ENCODE results near the gene ZNF586.
A peak's percentile ranks its signal among the peaks of the same experiment; 100 is the strongest.
"Not testable (repeated sequence)": the region's sequence is repeated elsewhere in the genome, so short reads cannot be mapped to it uniquely, and the experiment has no call there.

The ZNF586 gene

DNA sequence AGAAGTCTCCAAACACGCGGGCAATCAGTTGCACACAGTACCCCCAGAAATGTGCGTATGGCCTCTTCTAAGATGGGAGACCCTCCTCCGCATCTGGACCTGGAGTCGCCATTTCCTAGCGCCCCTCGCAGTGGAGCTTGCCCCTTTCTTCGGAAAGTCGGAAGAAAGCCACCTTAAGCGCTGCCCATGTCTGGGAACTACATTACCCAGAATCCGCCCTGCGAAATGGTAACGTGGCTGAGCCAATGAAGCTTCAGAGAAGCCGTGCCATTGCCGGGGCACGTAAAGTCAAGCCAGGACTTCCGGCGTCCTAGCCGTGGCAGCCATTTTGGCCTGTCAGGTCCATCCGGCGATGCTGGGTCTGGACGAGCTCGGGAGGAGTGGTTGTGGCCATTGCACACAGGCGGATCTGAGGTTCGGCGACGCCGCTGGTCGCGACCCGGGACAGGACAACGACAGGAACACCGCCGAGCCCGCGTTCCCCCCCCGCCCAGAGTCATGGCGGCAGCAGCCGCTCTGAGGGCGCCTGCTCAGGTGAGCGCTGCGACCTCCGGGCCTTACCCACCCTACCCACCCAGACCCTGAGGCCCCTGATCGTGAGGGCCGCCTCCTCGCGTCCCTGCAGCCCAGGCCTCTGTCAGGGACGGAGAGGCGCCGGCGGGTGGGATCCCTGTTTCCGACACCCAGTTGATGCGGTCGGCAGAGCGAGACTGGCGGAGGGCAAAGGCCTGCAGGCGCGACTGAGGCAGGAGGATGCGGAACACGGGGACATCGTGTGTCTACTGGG, at the start of gene ZNF586:
Gene ZNF586 (plus strand): TSS at position 332 of the 787 bp plus-strand sequence. CDS start 167 bp downstream, at position 499.
- Histone ChIP-seq H3K27ac (ENCODE audit: low read depth, low read length) (no peak within 1 kb of the TSS; the same call in 1 of the 2 replicates), H3K27me3 (ENCODE audit: control insufficient read depth, insufficient read depth, low read length) (no peaks in the 10 kb centered on the region), H3K9me3 (ENCODE audit: control insufficient read depth, insufficient read depth, low read depth, low read length) (no peaks in the 10 kb centered on the region; the same call in 1 of the 2 replicates), H3K9ac (ENCODE audit: low read length) (peak within 1 kb of the TSS; percentile 80), H3K4me1 (ENCODE audit: control insufficient read depth, insufficient read depth, low read length) (0 out of 2 replicates have a peak, but pooled peaks cover 4% of the 10 kb centered on the region), H3K4me3 (ENCODE audit: low read depth, low read length) (peak within 1 kb of the TSS; percentile 86), H3K36me3 (ENCODE audit: control insufficient read depth, insufficient read depth, low read length) (peaks cover 22% of the 10 kb centered on the region)

DNA sequence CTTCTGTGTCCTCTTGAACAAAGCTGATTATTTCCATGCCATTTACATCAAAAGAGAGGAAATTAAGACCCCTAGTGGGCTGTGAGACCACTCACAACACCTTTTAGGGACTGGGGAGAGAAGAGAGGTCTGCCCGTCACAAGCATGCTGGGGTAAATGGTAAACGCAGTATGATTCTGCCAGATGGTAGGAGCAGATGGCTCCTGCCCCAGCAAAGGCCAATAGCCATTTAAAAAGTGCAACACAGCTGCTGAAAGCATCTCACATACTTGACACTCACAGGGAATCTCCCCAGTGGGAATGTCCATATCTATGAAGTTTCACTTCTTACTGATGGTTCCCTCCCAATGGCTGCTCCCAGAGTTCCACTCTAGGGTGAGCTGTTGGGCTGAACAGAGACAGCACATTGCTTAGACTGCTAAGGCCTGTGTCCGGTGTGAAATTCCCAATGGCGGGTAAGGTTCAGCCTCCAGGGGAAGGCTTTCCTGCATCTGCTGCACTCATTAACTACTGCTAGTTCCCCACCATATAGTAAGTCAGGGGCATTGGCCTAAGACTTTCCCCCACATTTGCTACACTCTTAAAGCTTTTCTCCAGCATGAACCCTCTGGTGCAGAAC, 49.5 kb upstream of the ZNF586 start:
- H3K4me3 ChIP-seq (ENCODE audit: low read depth, low read length): no peak overlapping the region
- no peaks in the 10 kb centered on the region for H3K4me1 ChIP-seq (ENCODE audit: control insufficient read depth, insufficient read depth, low read length)
- peaks cover 38% of the 10 kb centered on the region for H3K36me3 ChIP-seq (ENCODE audit: control insufficient read depth, insufficient read depth, low read length)
- H3K9me3 ChIP-seq (ENCODE audit: control insufficient read depth, insufficient read depth, low read depth, low read length): peaks cover 41% of the 10 kb centered on the region
- no peaks in the 10 kb centered on the region for H3K27me3 ChIP-seq (ENCODE audit: control insufficient read depth, insufficient read depth, low read length)
- no peak overlapping the region for H3K9ac ChIP-seq (ENCODE audit: low read length)
- H3K27ac ChIP-seq (ENCODE audit: low read depth, low read length): no peak overlapping the region

DNA sequence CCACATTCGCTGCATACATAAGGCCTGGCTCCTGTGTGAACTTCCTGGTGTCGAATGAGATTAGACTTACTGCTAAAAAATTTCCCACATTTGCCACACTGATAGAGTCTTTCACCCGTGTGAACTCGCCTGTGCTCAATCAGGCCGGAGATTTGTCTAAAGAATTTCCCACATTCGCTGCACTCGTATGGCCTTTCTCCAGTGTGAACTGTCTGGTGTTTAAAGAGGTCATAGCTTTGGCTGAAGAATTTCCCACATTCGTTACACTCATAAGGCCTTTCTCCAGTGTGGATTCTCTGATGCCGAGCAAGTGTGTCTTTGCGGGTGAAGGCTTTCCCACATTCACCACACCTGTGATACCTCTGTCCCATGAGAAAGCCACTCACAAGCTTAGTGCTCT, 48.6 kb upstream of the ZNF586 start:
- Histone ChIP-seq H3K27ac (ENCODE audit: low read depth, low read length) (no peak overlapping the region), H3K9ac (ENCODE audit: low read length) (no peak overlapping the region), H3K4me3 (ENCODE audit: low read depth, low read length) (no peak overlapping the region), H3K36me3 (ENCODE audit: control insufficient read depth, insufficient read depth, low read length) (peaks cover 38% of the 10 kb centered on the region), H3K9me3 (ENCODE audit: control insufficient read depth, insufficient read depth, low read depth, low read length) (peaks cover 41% of the 10 kb centered on the region), H3K4me1 (ENCODE audit: control insufficient read depth, insufficient read depth, low read length) (no peaks in the 10 kb centered on the region), H3K27me3 (ENCODE audit: control insufficient read depth, insufficient read depth, low read length) (no peaks in the 10 kb centered on the region)

DNA sequence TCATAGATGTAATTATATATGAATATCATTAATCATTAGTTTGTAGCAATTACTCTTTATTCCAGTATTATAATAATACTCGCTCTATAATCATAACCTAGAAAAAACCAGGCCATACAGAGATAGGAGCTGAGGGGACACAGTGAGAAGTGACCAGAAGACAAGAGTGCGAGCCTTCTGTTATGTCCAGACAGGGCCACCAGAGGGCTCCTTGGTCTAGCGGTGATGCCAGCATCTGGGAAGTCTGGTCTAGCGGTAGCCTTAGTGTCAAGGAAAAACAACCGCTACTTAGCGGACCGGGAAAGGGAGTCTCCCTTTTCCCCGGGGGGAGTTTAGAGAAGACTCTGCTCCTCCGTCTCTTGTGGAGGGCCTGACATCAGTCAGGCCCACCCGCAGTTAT, 31.2 kb upstream of the ZNF586 start:
- H3K4me1 ChIP-seq (ENCODE audit: control insufficient read depth, insufficient read depth, low read length): not testable (repeated sequence)

DNA sequence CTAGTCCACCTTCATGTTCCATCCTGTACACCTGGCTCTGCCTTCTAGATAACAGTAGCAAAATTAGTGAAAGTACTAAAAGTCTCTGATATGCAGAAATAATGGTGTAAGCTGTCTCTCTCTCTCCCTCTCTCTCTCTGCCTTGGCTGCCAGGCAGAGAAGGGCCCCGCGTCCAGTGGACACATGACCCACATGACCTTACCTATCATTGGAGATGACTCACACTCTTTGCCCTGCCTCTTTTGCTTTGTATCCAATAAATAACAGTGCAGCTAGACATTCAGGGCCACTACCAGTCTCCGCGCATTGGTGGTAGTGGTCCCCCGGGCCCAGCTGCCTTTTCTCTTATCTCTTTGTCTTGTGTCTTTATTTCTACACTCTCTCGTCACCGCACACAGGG, 30.7 kb upstream of the ZNF586 start:
- not testable (repeated sequence) for H3K27me3 ChIP-seq (ENCODE audit: control insufficient read depth, insufficient read depth, low read length); H3K27ac ChIP-seq (ENCODE audit: low read depth, low read length); H3K9ac ChIP-seq (ENCODE audit: low read length); H3K4me1 ChIP-seq (ENCODE audit: control insufficient read depth, insufficient read depth, low read length); H3K36me3 ChIP-seq (ENCODE audit: control insufficient read depth, insufficient read depth, low read length); H3K9me3 ChIP-seq (ENCODE audit: control insufficient read depth, insufficient read depth, low read depth, low read length); H3K4me3 ChIP-seq (ENCODE audit: low read depth, low read length)

More for the DNA sequence above, 31.2 kb upstream of the ZNF586 start:
- not testable (repeated sequence) for H3K27me3 ChIP-seq (ENCODE audit: control insufficient read depth, insufficient read depth, low read length); H3K27ac ChIP-seq (ENCODE audit: low read depth, low read length); H3K36me3 ChIP-seq (ENCODE audit: control insufficient read depth, insufficient read depth, low read length); H3K9me3 ChIP-seq (ENCODE audit: control insufficient read depth, insufficient read depth, low read depth, low read length); H3K9ac ChIP-seq (ENCODE audit: low read length); H3K4me3 ChIP-seq (ENCODE audit: low read depth, low read length)

DNA sequence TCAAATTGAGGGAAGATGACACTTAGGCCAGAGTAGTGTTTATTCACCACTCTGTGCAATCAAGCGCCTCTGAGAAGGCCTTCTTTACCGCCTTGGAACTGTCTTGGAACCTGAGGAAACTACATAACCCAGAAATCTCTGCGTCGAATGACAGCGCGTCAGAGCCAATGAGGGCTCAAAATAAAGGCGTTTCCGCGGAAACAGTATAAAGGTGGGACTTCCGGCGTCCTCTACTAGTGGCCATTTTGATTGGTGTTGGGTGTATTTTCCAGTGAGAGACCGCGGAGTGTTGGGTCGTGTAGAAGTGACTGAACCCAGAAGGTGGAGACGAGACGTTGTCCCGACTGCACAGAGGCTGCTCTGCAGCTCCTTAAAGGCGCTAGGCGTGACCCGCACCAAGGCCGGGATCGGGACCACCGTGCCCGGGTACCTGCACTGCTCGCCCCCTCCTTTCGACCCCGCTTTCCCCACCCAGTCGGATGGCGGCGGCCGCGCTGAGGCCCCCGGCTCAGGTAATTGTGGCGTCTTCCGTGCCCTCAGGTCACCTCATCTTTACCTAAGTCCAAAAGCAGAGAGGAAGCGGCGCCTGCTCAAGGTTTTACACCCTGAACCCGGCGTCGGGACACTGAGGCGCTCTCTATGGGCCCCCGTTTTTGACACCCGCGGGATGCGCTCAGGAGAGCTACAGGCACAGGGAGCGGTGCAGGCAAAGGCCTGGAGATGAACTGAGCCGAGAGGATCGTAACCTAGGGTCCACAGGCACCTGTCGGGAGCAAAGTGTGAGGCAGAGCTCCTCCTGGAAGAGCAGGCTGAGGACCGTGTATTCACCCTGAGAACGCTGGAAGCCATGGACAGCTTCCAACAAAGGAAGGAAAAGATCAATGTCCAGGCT, 22.6 kb upstream of the ZNF586 start, which contains the start of gene ZNF776:
Gene ZNF776 (plus strand): TSS at position 236 of the 892 bp plus-strand sequence. CDS start 244 bp downstream, at position 480.
- no peaks in the 10 kb centered on the region for H3K9me3 ChIP-seq (ENCODE audit: control insufficient read depth, insufficient read depth, low read depth, low read length)
- H3K4me3 ChIP-seq (ENCODE audit: low read depth, low read length): peak within 1 kb of the TSS; percentile 90
- H3K4me1 ChIP-seq (ENCODE audit: control insufficient read depth, insufficient read depth, low read length): peaks cover 5% of the 10 kb centered on the region
- no peaks in the 10 kb centered on the region for H3K27me3 ChIP-seq (ENCODE audit: control insufficient read depth, insufficient read depth, low read length)
- H3K27ac ChIP-seq (ENCODE audit: low read depth, low read length): peak within 1 kb of the TSS; percentile 72; the same call in 1 of the 2 replicates
- H3K9ac ChIP-seq (ENCODE audit: low read length): peak within 1 kb of the TSS; percentile 86
- H3K36me3 ChIP-seq (ENCODE audit: control insufficient read depth, insufficient read depth, low read length): peaks cover 33% of the 10 kb centered on the region

DNA sequence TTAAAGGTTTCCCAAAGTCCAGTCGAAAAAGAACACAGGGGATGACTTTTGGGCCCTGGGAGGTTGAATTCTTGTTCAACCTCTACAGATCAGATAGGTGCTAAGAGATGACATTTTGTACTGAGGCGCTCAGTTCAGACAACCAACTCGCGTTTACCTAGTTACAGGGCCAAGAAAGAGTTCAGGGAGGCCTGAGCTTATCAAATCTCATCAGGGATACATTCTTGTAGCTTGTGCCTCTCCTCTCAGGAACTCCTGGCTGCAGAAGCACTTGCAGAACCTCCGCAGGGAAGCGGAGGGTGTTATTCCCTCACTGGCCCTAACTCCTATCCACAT, 22.0 kb upstream of the ZNF586 start:
- Histone ChIP-seq H3K4me1 (ENCODE audit: control insufficient read depth, insufficient read depth, low read length) (peaks cover 5% of the 10 kb centered on the region), H3K9me3 (ENCODE audit: control insufficient read depth, insufficient read depth, low read depth, low read length) (no peaks in the 10 kb centered on the region), H3K27ac (ENCODE audit: low read depth, low read length) (peak overlapping the region; percentile 72; the same call in 1 of the 2 replicates), H3K4me3 (ENCODE audit: low read depth, low read length) (peak overlapping the region; percentile 90), H3K9ac (ENCODE audit: low read length) (peak overlapping the region; percentile 86), H3K36me3 (ENCODE audit: control insufficient read depth, insufficient read depth, low read length) (peaks cover 39% of the 10 kb centered on the region), H3K27me3 (ENCODE audit: control insufficient read depth, insufficient read depth, low read length) (no peaks in the 10 kb centered on the region)

DNA sequence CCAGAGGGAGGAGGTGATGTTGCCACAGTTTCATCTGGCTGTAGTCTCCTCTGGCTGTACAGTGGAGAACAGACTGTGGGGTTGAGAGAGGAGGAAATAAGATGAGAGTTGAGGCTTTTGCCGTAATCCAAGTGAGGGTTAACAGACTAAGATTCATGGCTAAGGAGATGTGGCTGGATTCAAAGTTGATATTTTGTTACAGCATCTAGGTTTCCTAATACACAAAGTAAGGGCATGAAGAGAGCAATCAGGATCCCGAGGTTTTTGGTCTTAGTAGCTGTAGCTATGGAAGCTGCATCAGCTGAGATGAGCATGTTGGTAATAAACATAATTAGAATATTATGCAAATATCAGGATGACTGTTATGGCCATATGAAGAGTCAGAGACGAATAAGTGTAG, 21.4 kb upstream of the ZNF586 start:
- Histone ChIP-seq H3K27me3 (ENCODE audit: control insufficient read depth, insufficient read depth, low read length) (no peaks in the 10 kb centered on the region), H3K9ac (ENCODE audit: low read length) (no peak overlapping the region), H3K9me3 (ENCODE audit: control insufficient read depth, insufficient read depth, low read depth, low read length) (no peaks in the 10 kb centered on the region), H3K36me3 (ENCODE audit: control insufficient read depth, insufficient read depth, low read length) (peaks cover 45% of the 10 kb centered on the region), H3K27ac (ENCODE audit: low read depth, low read length) (no peak overlapping the region), H3K4me1 (ENCODE audit: control insufficient read depth, insufficient read depth, low read length) (peaks cover 5% of the 10 kb centered on the region), H3K4me3 (ENCODE audit: low read depth, low read length) (peak overlapping the region; percentile 90)

DNA sequence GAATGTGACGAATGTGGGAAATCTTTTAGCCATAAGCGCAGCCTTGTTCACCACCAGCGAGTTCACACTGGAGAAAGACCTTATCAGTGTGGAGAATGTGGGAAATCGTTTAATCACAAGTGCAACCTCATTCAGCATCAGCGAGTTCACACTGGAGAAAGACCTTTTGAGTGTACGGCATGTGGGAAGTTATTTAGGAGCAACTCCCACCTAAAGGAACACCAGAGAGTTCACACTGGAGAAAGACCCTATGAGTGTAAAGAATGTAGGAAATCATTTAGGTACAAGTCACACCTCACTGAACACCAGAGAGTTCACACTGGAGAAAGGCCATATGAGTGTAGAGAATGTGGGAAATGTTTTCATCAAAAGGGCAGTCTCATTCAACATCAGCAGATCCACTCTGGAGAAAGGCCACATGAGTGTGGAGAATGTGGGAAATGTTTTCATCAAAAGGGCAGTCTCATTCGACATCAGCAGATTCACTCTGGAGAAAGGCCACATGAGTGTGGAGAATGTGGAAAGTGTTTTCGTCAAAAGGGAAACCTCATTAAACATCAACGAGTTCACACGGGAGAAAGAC, 15.3 kb upstream of the ZNF586 start:
- H3K9me3 ChIP-seq (ENCODE audit: control insufficient read depth, insufficient read depth, low read depth, low read length): no peaks in the 10 kb centered on the region
- H3K27me3 ChIP-seq (ENCODE audit: control insufficient read depth, insufficient read depth, low read length): no peaks in the 10 kb centered on the region
- no peaks in the 10 kb centered on the region for H3K4me1 ChIP-seq (ENCODE audit: control insufficient read depth, insufficient read depth, low read length)
- H3K36me3 ChIP-seq (ENCODE audit: control insufficient read depth, insufficient read depth, low read length): peaks cover 97% of the 10 kb centered on the region
- H3K9ac ChIP-seq (ENCODE audit: low read length): no peak overlapping the region
- H3K27ac ChIP-seq (ENCODE audit: low read depth, low read length): no peak overlapping the region
- no peak overlapping the region for H3K4me3 ChIP-seq (ENCODE audit: low read depth, low read length)

DNA sequence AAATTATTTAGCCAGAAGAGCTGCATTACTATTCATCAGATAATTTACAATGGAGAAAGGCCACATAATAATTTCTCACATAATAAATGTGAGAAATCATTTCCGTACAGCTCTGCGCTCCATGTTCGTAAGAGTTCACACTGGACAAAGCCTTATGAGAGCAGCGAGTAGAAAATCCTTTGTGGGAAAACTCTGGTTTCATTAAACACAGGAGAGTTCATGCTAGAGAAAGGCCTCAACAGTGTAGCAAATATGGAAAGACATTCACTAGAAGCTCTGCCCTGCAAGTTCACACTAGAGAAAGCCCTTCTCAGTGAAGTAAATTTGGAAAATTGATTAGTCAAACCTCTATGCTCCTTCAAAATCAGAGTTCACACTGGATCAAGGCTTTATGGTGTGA, 14.4 kb upstream of the ZNF586 start:
- Histone ChIP-seq H3K4me3 (ENCODE audit: low read depth, low read length) (no peak overlapping the region), H3K27ac (ENCODE audit: low read depth, low read length) (no peak overlapping the region), H3K9ac (ENCODE audit: low read length) (no peak overlapping the region), H3K27me3 (ENCODE audit: control insufficient read depth, insufficient read depth, low read length) (no peaks in the 10 kb centered on the region), H3K4me1 (ENCODE audit: control insufficient read depth, insufficient read depth, low read length) (no peaks in the 10 kb centered on the region), H3K36me3 (ENCODE audit: control insufficient read depth, insufficient read depth, low read length) (peaks cover 97% of the 10 kb centered on the region), H3K9me3 (ENCODE audit: control insufficient read depth, insufficient read depth, low read depth, low read length) (no peaks in the 10 kb centered on the region)

Data from HUES6 (cell line).